Measurements from ENCODE around the gene PDK2. TPM values are rescaled to one million over a fixed set of nuclear protein-coding genes. Genes with fewer than 3 reads are reported as not detected.
"Not testable (repeated sequence)": the region's sequence is repeated elsewhere in the genome, so short reads cannot be mapped to it uniquely, and the experiment has no call there.

PDK2 gene
- total RNA-seq, 4 donors from 2014 or later = 42.2 to 72.7 (median 50.7) TPM

DNA sequence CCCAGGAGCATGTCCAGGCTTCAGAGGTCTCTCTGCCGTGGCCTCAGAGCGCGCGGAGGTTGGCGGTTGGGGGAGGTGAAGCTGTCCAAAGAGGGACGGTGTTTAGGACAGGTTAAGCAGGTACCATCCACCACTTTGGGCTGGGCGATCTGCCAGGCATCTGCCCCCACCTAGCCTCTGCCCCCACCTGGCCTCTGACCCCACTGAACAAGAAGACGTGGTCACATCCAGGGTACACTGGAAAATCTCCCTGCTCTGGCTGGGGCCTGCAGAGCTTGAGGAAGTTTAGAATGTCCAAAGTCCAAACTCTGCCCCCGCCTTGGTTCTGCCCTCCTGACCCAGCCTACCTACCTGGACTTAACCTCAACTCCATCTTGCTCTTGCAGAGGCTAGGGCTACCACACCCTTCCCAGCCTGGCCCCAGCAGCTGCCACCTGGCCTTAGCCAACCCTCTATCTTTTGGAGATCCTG lies 37.6 kb upstream of the PDK2 start:
- no peak for DNase-seq (ENCODE audit: low spot score)
- TF ChIP-seq, protein P1, sequence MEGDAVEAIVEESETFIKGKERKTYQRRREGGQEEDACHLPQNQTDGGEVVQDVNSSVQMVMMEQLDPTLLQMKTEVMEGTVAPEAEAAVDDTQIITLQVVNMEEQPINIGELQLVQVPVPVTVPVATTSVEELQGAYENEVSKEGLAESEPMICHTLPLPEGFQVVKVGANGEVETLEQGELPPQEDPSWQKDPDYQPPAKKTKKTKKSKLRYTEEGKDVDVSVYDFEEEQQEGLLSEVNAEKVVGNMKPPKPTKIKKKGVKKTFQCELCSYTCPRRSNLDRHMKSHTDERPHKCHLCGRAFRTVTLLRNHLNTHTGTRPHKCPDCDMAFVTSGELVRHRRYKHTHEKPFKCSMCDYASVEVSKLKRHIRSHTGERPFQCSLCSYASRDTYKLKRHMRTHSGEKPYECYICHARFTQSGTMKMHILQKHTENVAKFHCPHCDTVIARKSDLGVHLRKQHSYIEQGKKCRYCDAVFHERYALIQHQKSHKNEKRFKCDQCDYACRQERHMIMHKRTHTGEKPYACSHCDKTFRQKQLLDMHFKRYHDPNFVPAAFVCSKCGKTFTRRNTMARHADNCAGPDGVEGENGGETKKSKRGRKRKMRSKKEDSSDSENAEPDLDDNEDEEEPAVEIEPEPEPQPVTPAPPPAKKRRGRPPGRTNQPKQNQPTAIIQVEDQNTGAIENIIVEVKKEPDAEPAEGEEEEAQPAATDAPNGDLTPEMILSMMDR (IDR thresholded peaks at IDR 0.05) = no peak
- no peak for ATAC-seq (ENCODE audit: low FRiP score)

DNA sequence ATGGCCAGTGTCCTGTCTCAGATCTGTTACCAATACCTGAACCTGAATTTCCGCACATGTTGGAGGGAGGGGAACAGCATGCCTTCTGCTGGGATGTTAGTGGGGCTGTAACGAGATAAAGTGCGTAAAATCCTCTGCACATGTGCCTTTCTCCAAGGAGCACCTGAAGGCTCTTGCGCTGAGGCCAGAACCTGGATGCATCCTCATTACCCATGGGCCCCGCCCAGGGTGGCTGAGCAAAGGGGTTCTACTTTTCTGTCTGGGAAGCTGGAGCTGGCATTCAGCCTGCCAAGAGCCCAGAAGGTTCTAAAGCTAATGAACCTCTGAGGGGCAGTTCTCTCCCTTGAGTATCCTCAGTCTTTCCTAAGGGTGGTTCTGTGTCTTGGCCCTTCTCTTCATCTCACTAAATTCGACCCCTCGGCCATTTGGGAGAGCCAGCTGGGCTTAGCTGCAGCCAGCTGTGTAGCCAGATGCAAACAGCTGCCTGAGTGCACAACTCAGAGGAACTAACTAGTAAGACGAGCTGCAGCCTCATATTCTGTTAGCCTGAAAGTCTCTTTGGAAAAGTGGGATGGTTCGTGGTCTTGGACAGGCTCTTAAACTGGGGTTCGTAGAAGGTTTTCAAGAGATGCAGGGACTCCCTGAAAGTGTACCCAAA lies 36.7 kb upstream of the PDK2 start:
- TF ChIP-seq, protein P1 (IDR thresholded peaks at IDR 0.05) = no peak
- DNase-seq (ENCODE audit: low spot score) = no peak
- ATAC-seq (ENCODE audit: low FRiP score) = no peak

DNA sequence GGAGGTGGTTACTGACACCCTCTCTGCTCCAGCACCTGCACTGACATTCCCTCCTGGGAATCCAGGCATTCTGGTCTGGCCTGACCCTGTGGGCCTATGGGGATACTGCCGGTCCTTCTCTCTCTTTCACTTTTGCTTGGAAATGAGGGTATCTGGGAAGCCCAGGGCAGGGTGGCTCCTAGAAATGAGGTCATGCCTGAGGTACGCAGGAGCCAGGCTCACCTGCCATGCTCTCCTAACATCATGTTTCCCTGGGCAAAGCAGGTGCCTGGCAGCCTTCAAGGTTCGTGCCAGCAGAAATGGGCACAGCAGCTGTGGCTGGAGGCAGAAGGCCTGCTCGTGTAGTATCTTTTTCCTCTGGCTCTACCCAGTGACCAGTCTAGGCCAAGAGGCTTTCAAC lies 35.9 kb upstream of the PDK2 start:
- DNase-seq (ENCODE audit: low spot score) (no peak), ATAC-seq (ENCODE audit: low FRiP score) (no peak)
- TF ChIP-seq, protein P1 (IDR thresholded peaks at IDR 0.05) = no peak

- TF ChIP-seq, protein P1 (IDR thresholded peaks at IDR 0.05) = no peak
- ATAC-seq (ENCODE audit: low FRiP score) = no peak
- DNase-seq (ENCODE audit: low spot score) = no peak
These were observed 35.3 kb upstream of the PDK2 start for GRCh38 chr17:50059759-50060273.

DNA sequence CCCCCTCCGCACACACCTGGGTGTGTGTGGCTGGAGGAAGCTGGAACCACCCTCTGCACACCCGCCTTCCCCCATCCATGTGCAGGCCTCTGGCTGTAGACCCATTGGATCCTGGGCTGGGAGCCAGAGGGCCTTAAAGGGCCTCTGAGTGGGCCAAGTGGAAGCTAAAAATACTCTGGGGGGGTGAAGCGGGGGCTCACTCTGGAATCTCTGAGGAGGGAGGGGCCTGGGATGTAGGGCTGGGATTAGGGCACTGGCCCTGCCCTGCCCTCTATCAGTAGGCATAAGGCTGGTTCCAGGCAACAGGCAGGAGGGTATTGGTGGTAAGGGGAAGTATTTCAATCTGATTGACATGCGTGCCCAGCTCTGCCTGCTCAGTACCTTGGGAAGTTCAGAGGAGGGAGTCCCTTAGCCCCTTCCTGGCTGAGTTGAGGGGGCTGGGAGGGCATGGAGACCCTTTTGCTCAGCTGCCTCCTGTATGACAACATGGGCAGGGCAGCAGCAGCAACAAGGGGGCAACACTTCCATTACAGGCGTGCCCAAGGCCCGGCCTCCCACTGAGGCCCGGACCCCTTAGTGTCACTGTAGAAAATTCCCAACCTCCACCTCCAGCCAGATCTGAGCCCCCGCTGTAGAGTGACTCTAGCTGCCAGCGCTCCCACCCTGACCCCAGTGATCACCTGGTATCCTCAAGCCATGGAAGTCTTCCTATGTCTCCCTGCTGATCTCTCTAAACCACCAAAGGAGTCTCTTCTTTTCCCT lies 34.0 kb upstream of the PDK2 start:
- TF ChIP-seq, protein P1 (IDR thresholded peaks at IDR 0.05) = no peak
- ATAC-seq (ENCODE audit: low FRiP score) (no peak), DNase-seq (ENCODE audit: low spot score) (no peak)

DNA sequence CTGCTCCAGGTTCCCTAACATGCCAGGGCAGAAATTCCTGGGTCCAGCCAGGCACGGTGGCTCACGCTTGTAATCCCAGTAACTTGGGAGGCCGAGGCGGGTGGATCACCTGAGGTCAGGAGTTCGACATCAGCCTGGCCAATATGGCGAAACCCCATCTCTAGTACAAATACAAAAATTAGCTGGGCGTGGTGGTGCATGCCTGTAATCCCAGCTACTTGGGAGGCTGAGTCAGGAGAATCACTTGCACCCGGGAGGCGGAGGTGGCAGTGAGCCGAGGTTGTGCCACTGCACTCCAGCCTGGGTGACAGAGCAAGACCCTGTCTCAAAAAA lies 33.5 kb upstream of the PDK2 start:
- not testable (repeated sequence) for ATAC-seq (ENCODE audit: low FRiP score); DNase-seq (ENCODE audit: low spot score)

- ATAC-seq (ENCODE audit: low FRiP score) (peak; percentile 75), DNase-seq (ENCODE audit: low spot score) (no peak)
These were observed 32.6 kb upstream of the PDK2 start for GRCh38 chr17:50062293-50063243.

More at GRCh38 chr17:50062293-50063243, 32.6 kb upstream of the PDK2 start:
- TF ChIP-seq, protein P1 (IDR thresholded peaks at IDR 0.05) = no peak
